A673 (cell line): Measurements from ENCODE around the gene RIPK1.

Experiments used
- CTCF ChIP-seq: fragments of 300-800, 200-600 bp; sonication (generic); conservative IDR thresholded peaks from 2 replicates; pipeline ENCODE4 v1.5.1; 2017; ENCODE audit warnings: low read depth, mild to moderate bottlenecking, antibody characterized with exemption, low read length, moderate library complexity, mixed read lengths
- EZH2 ChIP-seq: fragments of 200-600 bp; sonication (generic); IDR thresholded peaks from 2 replicates; pipeline ENCODE4 v1.6.1; 2017; ENCODE audit warnings: borderline replicate concordance, low read depth, mild to moderate bottlenecking, mixed read lengths, antibody characterized with exemption, low read length; ENCODE audit not compliant: poor library complexity, severe bottlenecking

- TF ChIP-seq CTCF (no peak), EZH2 (no peak)
These were observed 70.0 kb downstream of the RIPK1 start for GRCh38 chr6:3138341-3138740.
